ENCODE results near the gene ATXN10. TPM values are rescaled to one million over a fixed set of nuclear protein-coding genes. Genes with fewer than 3 reads are reported as not detected.

Gene ATXN10
- total RNA-seq, 1 donor from 2014 or later = 107 TPM

DNA sequence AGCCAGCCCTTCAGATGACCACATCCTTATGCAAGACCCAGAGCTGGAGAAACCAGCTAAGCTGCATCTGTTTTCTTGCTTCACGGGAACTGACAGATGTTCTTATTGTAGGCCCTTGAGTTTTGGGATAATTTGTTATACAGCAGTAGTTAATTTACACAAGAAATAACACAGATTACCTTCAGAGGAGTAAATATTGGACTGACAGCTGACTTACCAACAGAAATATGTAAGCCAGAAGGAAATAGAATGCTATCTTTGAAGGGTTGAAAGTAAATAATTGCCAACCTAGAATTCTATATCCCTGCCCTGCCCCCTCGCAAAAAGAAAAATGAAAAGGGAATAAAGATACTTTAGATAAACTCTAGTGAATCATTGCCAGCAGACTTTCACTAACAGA, 181.2 kb downstream of the ATXN10 start:
- DNase-seq (ENCODE audit: low spot score) = no peak

DNA sequence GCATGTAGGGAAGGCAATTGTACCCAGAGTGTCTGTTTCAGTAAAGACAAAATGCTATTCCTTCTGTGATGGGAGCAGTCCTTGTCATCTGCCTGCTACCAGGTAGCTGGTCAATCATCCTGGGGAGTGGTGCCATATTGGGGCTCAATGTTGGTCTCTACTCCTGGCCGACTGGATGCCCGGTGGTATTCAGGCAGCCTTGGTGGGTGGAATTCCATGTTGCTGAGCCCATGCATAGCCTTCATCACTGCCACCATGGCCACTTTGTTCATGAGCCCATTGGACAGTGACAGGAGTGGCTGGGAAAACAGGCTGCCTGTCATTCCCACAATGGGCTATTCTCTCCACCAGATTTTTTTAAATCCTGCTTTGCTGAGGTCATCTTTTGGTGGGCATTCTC, 184.3 kb downstream of the ATXN10 start:
- DNase-seq (ENCODE audit: low spot score) = no peak

DNA sequence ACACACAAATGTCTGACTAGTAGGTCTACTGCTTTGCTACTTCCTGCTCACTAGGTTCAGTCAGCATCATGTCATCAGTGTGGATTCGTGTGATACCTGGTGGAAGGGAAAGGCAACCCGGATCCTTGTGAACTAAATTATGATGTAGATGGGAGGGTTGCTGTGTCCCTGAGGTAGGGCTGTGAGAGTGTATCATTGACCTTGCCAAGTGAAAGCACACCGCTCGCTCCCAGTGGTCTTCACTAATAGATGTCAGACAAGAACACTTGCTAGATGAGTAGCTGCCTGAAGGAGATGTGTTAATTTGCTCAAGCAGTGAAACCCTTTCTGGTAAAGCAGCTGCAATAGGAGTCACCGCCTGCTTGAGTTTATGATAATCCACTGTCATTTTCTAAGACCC, 185.9 kb downstream of the ATXN10 start:
- DNase-seq (ENCODE audit: low spot score) = no peak

DNA sequence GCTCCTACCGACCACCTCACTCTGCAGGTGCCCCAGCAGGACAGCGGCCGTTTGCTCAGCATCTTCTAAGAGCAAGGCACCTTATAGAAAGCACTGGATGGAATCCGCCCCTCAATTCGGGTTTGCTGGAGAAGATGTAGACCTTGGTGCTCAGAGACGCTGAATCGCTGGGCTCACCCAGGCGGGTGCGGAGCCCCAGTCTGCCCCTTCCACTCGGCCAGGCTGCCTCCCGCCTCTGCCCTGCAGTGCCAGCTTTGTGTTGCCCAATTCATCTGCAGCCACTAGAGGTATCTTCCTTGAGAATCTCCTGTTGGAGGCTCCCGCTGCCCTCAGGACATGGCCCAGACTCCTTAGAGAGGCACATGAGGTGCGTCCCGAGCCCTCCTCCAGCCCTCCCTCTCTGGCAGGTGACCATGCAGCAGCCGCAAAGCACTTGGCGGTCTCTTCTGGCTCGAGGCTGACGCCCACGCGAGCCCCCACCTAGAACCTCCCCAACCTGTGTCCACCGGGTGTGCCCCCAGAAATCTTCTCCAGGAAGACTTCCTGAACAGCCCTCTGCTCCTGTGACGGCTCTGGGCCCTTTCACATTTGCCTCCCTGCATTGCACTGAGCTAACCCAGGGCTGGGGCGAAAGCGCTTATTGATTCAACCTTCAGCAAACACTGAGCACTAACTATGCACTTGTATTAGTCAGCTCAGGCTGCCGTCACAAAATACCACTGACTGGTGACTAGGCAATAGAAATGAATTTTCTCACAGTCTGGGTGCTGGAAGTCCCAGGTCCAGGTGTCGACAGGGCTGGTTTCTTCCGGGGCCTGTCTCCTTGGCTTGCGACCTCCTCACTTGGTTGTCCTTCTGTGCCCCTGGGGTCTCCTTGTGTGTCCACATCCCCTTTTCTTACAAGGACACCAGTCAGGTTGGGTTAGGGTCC, 187.9 kb downstream of the ATXN10 start:
- DNase-seq (ENCODE audit: low spot score) = no peak

DNA sequence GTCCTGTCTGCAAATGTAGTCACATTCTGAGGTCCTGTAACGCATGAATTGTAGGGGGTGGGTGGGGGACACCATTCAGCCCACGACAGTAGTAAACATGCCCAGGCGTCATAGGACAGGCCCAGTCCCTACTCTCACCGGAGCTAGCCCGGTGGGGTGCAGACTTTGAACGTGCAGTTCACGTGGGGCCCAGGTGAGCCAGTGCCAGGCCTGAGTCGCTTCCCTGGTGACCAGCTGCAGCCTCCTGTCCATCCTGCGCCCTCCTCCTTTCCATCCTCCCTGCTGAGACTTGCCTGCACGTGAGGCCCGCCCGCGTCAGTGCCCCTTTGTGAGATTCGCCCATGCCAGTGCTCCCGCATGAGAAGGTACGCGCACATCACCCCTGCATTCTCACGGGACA, 188.6 kb downstream of the ATXN10 start:
- no peak for DNase-seq (ENCODE audit: low spot score)

DNA sequence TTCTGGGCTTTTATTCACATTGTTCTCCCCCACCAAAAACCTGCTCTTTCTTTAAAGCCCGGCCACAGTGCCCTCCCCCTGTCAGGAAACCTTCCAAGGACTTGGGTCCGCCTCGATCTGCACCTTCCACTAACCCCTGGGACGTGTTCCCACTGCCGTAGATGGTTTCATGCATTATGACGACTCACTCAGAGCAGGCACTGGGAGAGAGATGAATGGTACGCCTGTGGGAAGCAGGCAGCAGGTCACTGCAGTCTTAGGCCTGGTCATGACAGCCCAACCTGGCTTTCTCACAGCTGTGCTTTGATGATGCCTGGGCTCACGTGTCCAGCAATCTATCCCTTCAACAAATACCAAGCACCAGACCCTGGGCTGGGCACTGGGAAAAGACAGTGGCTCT, 189.6 kb downstream of the ATXN10 start:
- DNase-seq (ENCODE audit: low spot score) = no peak

DNA sequence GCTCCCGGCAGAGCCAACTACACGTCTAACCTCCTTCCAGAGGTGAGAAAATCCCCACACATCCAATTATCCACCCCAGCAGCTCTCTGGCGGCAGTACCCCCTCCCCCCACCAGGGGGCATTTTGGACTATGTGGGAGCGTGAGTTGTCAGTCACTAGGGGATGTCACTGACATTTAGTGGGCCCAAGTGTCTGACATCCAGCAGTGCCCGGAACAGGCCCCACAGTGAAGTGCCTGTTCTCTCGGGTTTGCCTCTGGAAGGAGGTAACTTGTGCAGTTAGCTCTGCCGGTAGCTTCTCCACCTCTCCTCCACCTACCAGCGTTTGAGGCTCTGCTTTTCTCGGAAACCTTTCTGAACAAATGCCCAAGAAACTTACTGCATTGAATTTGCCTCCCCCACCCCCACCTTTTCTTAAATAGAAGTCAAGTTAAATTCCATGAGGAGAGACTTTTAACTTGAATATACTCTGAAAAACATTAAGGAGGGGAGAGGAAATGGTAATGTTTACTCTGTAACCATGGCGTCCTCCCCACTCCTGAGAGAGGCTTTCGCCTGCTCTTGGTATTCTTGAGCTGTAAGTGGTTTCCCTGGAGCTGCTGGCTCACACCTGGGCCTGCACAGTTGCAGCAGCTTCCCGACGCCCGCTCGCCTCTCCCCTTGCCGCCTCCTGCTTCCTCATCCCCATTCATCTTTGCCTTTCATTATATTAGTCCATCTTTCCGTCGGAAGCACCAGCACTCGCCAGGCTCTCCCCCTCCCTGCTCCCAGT, 192.5 kb downstream of the ATXN10 start:
- no peak for DNase-seq (ENCODE audit: low spot score)

DNA sequence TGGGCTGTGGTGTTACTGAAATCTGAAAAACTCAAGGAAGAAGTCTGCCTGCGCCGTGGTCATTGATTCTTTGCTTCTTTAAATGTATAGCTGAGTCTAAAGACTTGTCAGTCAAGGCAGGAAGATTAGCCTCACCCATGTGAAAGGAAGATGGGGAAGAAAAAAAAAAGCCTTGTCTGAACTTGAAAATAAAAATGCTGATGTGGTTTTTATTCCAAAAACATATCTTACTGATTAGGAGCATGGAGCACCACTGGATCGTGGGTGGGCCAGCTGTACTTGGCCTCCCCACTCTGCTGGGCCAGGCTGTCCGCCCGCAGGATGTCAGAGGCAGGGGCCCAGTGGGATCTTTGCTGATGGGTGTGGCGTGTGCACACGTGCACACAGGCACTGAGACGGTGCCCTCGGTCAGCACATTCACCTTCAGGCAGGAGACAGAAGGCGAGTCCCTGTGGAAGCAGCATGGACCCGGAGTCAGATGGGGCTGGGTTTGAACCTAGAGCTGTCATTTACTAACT, 193.4 kb downstream of the ATXN10 start:
- DNase-seq (ENCODE audit: low spot score) = no peak

DNA sequence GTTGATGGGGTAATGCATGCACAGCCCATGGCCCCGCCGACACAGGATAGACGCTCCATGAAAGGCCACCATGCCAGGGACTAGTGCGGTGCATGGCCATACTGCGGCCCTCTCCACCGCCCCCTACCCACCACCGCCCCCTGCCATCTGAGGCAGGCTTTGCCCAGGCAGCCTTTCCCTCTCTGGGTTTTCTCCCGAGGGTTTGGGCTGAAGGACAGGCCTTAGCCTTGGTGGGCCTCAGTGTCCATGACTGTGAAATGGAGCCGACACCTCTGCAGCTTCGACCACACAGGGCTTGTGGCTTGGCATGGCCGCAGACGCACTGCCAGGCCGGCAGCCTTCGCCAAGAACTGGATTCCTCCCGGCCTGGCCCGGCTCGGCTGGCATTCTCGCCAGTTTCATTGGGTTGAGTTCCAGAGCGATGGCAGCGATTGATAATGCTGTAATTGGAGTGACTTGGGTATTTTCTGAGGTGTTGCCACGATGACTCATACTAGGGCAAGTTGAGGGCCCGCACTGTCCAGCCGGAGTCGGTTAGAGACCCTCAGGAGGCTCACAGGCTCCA, 194.0 kb downstream of the ATXN10 start:
- no peak for DNase-seq (ENCODE audit: low spot score)

DNA sequence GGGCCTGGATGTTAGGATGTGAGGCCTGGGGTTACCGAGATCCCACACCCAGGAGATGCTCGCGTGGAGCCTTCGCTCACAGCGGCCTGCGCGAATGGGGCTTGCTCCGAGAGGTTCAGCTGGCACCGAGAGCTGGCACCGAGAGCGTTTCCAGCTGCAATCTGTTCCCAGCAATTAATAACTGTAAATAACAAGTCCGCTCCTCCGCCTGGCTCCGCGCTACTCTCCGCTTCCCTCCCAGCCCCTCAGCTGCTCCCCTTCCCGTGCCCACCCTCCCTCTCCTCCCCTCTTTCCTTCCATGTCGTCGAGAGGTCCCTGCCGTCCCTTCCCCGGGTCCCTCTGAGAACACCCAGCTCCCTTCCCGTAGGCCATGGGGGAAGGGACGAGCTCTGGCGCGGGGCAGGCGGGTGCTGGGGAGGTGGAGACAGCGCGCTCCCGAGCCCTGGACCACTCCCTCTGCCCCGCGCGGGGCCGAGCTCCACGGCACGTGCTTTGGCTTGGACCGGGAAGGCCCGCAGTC, 194.6 kb downstream of the ATXN10 start:
- DNase-seq (ENCODE audit: low spot score) = no peak

DNA sequence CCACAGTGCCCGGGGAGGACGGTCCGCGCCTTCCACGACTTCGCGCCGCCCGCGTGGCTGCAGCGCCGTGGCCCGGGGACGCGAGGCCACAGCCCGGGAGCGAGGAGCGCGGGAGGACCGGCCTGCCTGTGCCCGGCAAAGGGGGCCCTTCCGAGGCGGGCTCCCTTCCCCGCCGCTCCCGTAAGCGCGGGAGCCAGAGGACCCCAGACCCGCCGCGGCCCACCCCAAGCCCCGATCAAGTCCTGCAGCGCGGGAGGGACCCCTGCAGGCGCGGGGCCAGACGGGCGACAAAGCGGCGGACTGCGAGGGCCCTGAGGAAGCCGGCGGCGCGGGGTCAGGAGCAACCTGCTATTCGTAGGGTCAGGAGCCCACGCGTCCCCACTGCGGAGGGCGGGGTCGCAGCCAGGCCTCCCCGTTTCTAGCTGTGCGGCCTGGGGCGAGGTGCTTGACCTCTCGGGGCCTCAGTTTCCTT, 195.0 kb downstream of the ATXN10 start:
- no peak for DNase-seq (ENCODE audit: low spot score)

DNA sequence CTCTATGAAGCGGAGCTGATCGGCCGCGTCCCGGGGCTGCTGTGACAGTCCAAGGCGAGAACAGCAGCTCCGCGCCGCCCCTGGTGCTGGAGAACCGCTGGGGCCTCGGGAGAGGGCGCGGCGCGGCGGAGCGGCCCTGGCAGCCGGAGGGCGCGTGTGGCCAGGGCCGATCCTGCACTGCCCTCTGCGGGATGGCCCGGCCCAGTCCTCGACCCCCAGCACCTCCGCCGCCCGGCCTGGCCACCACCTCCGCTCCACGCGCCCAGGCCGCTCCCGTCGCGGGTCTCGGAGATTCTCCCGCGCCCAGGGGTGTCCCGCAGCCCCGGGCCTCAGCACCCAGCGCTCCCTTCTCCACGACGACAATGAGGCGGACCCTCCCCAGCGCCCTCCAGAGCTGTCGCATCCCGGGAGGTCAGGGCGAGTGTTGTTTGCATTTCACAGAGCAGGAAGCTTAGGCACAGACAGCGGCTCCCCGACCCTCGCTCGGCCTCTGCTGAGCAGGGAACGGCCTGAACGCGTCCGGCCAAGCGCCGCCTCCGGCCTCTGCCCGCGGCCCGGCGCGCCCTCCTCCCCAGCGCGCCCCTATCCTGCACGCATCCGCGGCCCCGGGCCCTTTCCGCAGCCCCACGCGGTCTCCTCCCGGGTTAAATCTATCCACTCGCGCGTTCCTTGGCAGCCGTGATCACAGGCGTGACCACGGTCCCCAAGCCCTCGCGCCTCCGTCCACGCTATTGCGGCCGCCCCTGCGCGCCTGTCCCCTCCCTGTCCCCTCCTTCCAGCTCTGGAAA, 195.7 kb downstream of the ATXN10 start:
- peak; percentile 87 for DNase-seq (ENCODE audit: low spot score)

DNA sequence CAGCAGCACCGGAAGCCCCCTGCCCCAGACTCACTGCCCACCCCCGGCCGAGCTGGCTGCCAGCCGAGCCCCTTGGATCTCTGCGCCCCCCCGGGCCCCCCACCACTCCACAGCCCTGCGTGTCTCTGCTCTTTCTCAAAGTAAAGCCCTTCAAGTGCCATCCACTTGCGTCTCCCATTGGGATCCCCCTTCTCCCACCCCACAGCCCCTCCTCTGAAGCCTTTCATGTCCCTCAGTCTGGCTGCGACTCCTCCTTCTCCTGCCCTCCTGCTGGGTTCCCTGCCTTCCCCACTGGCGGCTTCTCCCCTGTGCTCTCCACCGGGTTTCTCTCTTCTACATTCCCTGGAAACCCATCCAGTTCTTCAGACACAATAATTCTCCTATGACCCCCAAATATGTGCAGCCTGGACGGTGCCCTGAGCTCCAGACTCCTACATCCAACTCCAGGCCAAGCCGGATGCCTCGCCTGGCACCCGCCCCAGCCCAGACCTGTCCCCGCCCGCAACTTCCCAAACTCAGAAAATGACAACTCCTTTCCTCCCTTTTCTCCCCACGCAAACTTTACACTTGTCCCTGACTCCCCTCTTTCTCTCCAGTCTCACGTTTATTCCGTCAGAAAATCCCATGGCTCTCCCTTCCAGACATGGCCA, 196.4 kb downstream of the ATXN10 start:
- DNase-seq (ENCODE audit: low spot score) = peak; percentile 67

DNA sequence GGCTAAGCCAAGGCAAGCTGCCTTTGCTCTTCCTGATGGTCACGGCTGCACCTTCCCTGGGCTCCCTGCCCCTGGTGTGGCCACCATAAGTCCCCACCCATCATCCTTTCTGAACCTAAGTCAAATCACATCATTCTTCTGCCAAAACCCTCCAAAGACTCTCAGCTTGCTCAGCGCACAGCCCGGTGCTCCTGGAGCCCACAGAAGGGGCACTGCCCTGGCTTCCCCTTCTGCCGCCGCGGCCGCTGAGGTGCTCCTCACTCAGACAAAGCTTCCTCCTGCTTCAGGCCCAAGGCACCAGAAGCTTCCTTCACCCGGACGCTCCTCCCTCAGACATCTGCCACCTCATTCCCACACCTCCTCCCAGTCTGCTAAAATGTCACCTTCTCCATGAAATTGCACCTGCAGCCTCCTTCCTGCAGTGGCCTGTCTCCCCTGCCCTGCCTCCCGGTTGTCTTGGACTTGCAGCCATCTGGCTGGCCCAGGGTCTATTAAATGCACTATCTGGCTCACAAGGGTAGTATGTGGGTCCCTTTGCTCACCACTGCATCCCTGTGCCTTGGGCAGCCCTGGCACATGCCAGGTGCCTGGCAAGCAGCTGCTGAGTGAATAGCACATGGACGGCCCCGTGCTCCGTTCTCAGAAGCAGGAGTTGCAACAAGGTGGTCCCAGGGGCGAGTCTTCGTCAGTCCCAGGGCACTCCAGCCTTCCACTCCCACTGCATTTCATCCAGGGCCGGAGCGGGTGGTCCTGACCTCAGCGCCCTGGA, 197.1 kb downstream of the ATXN10 start:
- DNase-seq (ENCODE audit: low spot score) = peak; percentile 85

DNA sequence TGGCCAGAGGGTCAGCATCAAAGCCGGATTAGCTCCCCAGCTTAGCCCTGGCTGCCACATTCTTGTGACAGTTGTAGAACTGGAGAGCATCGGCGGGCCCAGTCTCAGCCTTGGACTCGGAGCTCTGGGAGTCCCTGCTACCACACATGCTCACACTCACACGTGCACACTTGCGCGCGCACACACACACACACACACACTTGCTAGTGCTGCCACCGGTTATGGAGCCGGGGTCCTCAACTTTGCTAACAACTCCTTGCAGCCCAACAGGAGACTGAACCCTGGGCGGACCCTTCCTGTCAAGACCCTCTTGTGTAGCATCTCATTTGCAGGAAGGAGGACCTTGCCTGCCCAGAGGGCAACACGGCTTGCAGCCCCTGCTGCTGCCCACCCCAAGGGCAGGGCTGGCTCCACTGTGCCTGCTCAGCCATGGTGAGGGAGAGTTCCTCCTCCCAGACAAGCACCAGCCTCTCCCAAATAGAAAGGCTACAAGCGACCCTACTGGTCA, 197.8 kb downstream of the ATXN10 start:
- DNase-seq (ENCODE audit: low spot score) = no peak

DNA sequence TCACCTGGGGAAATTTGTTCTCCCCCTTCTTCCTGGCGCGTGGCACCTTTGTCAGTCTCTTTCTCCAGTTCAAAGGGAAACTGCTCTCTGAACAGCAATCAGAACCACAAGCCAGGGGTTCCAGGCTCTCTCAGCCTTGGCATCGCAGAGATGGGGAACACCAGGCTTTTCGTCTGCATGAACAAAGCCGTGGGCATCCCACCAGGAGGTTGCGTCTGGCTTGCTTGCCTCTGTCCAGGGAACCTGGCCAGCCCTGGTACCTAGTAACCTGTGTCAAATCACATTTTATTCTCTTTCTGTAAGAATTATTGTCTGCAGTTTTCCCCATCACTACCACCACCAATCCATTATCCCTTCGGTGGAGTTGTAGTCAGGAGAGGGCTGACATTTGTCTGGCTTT, 198.4 kb downstream of the ATXN10 start:
- DNase-seq (ENCODE audit: low spot score) = peak; percentile 57

DNA sequence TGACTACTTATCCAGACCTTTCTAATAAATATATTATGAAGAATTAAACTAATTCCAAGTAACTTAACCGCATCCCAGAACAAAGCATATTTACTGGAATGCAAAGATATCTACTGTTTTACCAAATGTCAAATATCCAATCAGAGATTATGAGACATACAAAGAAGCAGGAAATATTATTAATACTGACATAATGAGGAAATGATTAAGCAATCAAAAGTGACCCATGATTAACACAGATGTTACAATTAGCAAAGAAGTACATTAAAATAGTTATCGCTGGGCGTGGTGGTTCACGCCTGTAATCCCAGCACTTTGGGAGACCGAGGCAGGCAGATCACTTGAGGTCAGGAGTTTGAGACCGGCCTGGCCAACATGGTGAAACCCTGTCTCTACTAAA, 200.1 kb downstream of the ATXN10 start:
- no peak for DNase-seq (ENCODE audit: low spot score)

DNA sequence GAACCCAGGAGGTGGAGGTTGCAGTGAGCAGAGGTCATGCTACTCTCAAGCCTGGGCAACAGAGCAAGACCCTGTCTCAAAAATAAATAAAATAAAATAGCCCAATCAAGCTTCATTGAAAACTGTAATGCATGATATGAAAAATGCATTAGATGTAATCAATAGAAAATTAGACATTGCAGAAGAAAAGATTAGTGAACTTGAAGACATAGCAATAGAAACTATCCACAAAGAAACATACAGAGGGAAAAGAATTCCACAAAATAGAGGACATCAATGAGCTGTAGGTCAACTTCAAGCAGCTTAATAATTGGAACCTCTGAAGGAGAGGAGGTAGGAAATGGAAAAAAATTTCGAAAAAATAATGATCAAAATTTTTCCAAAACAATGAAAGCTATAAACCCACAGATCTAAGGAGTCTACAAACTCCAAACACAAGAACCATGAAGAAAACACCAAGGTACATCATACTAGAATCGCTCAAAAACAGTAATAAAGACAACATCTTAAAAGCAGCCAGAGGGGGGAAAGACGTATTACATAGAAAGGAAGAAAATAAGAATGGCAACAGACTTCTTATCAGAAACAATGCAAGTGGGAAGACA, 201.1 kb downstream of the ATXN10 start:
- DNase-seq (ENCODE audit: low spot score) = no peak
